Left ventricle myocardium inferior (tissue), 1 donor: ENCODE results near the gene TERT. TPM values are rescaled to one million over a fixed set of nuclear protein-coding genes. Genes with fewer than 3 reads are reported as not detected.
A peak's percentile ranks its signal among the peaks of the same experiment; 100 is the strongest.
"Not testable (repeated sequence)": the region's sequence is repeated elsewhere in the genome, so short reads cannot be mapped to it uniquely, and the experiment has no call there.

Experiments
- DNase-seq: peaks from one replicate; pipeline ENCODE4 v3.0.0-alpha.2; 2020
- H3K27ac ChIP-seq: fragments of 200-600 bp; replicated peaks from 2 replicates; pipeline ENCODE4 v1.8.0; 2021
- H3K27me3 ChIP-seq: fragments of 200-600 bp; 2 replicates; pipeline ENCODE4 v1.8.0; 2021; ENCODE audit warnings: low read depth
- H3K36me3 ChIP-seq: fragments of 200-600 bp; 2 replicates; pipeline ENCODE4 v1.8.0; 2021
- H3K4me1 ChIP-seq: fragments of 200-600 bp; 2 replicates; pipeline ENCODE4 v1.8.0; 2021
- H3K4me3 ChIP-seq: fragments of 200-600 bp; 2 replicates; pipeline ENCODE4 v1.8.0; 2021; ENCODE audit warnings: mild to moderate bottlenecking, moderate library complexity
- H3K9me3 ChIP-seq: fragments of 200-600 bp; replicated peaks from 2 replicates; pipeline ENCODE4 v1.8.0; 2021
- intact Hi-C: fragments of 100-400 bp; cut with micrococcal nuclease; formaldehyde crosslinking; loops from one replicate; pipeline ENCODE4 v1.11.0; 2022
- total RNA-seq: library from RNA; stranded (reverse); fragmentation: NEBNext Ultra II Directional; extraction: Animal tissue kit (Norgen Biotek cat#: 25700); gene quantifications from one replicate; pipeline ENCODE4 v1.2.1, GENCODE V29; 2021
- TF ChIP-seq, protein P1 (sequence below): fragments of 200-600 bp; IDR thresholded peaks from 2 replicates; pipeline ENCODE4 v1.8.0; 2021; ENCODE audit warnings: antibody characterized with exemption, mild to moderate bottlenecking, borderline replicate concordance
- donor health status: DM: no; HTN: yes; CAD: no; lungs with severe emphysema.

The TERT gene
- total RNA-seq, 1 donor from 2014 or later = not detected

DNA sequence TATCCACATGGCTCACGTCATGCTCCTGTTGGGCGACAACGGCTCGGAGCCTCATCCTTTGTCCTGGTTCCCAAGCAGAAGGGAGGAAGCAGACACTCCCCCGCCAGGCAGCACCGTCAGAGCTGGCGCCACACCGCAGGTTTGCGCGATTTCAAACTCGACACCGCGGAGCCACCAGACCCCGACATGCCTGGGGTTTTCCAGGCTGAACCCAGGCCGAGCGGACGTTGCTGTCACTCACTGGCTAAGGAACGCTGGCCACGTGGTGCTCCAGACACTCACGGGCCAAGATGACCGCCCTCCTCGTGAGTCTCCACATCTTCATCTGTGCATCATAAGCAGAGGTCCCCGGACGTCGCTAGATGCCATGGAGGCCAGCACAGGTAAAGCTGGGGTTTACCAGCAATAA is 9.0 kb downstream of the TERT start:
- Histone ChIP-seq H3K27ac (no peak overlapping the region), H3K36me3 (no peaks in the 10 kb centered on the region), H3K4me1 (no peaks in the 10 kb centered on the region), H3K4me3 (no peak overlapping the region), H3K9me3 (peaks cover 10% of the 10 kb centered on the region), H3K27me3 (peaks cover 8% of the 10 kb centered on the region)
- TF ChIP-seq, protein P1, sequence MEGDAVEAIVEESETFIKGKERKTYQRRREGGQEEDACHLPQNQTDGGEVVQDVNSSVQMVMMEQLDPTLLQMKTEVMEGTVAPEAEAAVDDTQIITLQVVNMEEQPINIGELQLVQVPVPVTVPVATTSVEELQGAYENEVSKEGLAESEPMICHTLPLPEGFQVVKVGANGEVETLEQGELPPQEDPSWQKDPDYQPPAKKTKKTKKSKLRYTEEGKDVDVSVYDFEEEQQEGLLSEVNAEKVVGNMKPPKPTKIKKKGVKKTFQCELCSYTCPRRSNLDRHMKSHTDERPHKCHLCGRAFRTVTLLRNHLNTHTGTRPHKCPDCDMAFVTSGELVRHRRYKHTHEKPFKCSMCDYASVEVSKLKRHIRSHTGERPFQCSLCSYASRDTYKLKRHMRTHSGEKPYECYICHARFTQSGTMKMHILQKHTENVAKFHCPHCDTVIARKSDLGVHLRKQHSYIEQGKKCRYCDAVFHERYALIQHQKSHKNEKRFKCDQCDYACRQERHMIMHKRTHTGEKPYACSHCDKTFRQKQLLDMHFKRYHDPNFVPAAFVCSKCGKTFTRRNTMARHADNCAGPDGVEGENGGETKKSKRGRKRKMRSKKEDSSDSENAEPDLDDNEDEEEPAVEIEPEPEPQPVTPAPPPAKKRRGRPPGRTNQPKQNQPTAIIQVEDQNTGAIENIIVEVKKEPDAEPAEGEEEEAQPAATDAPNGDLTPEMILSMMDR = no peak
- intact Hi-C loops = no loop called here
- no peak for DNase-seq

DNA sequence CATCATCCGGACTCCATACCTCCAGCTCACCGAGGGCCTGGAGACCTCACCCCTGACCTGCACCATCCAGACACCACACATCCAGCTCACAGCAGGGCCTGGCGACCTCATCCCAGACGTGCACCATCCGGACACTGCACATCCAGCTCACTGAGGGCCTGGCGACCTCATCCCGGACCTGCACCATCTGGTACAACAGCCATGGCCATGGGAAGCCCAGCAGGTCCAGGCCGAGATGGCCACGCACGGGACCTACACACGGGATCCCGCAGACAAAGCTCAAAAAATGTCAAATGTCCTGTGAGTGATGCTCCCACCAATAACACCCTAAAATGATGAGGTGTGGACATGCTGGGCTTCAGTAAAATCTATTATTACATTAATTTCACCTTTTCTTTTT is 9.7 kb downstream of the TERT start:
- Histone ChIP-seq H3K27ac (no peak overlapping the region), H3K4me3 (no peak overlapping the region), H3K36me3 (no peaks in the 10 kb centered on the region), H3K27me3 (peaks cover 8% of the 10 kb centered on the region), H3K4me1 (no peaks in the 10 kb centered on the region), H3K9me3 (peaks cover 10% of the 10 kb centered on the region)
- TF ChIP-seq, protein P1 = no peak
- intact Hi-C loops = no loop called here
- DNase-seq = no peak

DNA sequence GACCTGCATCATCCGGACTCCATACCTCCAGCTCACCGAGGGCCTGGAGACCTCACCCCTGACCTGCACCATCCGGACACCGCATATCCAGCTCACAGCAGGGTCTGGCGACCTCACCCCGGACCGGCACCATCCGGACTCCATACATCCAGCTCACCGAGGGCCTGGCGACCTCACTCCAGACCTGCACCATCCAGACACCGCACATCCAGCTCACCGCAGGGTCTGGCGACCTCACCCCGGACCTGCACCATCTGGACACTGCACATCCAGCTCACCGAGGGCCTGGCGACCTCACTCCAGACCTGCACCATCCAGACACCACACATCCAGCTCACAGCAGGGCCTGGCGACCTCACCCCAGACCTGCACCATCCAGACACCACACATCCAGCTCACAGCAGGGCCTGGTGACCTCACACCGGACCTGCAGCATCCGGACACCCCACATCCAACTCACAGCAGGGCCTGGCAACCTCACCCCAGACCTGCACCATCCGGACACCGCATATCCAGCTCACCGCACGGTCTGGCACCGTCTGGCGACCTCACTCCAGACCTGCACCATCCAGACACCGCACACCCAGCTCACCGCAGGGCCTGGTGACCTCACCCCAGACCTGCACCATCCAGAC is 10.4 kb downstream of the TERT start:
- H3K36me3 ChIP-seq, DNase-seq, H3K4me1 ChIP-seq, H3K9me3 ChIP-seq, H3K27ac ChIP-seq, H3K27me3 ChIP-seq, H3K4me3 ChIP-seq, intact Hi-C loops: not testable (repeated sequence)

DNA sequence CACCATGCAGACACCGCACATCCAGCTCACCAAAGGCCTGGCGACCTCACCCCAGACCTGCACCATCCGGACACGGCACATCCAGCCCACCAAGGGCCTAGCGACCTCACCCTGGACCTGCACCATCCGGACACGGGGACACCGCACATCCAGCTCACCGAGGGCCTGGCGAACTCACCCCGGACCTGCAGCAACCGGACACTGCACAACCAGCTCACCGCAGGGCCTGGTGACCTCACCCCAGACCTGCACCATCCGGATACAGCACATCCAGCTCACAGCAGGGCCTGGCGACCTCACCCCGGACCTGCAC is 11.2 kb downstream of the TERT start:
- H3K27me3 ChIP-seq, H3K4me1 ChIP-seq, H3K4me3 ChIP-seq, H3K27ac ChIP-seq, H3K36me3 ChIP-seq, intact Hi-C loops, DNase-seq: not testable (repeated sequence)
- peaks cover 13% of the 10 kb centered on the region for H3K9me3 ChIP-seq

DNA sequence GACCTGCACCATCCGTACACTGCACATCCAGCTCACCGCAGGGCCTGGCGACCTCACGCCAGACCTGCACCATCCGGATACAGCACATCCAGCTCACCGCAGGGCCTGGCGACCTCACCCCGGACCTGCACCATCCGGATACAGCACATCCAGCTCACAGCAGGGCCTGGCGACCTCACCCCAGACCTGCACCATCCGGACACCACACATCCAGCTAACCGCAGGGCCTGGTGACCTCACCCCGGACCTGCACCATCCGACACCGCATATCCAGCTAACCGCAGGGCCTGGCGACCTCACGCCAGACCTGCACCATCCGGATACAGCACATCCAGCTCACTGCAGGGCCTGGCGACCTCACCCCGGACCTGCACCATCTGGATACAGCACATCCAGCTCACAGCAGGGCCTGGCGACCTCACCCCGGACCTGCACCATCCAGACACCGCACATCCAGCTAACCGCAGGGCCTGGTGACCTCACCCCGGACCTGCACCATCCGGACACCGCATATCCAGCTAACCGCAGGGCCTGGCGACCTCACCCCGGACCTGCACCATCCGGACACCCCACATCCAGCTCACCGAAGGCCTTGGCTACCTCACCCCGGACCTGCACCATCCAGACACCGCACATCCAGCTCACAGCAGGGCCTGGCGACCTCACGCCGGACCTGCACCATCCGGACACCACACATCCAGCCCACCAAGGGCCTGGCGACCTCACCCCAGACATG is 11.7 kb downstream of the TERT start:
- DNase-seq, H3K36me3 ChIP-seq, H3K4me1 ChIP-seq, H3K4me3 ChIP-seq, intact Hi-C loops, H3K27me3 ChIP-seq, H3K27ac ChIP-seq: not testable (repeated sequence)
- H3K9me3 ChIP-seq = peaks cover 15% of the 10 kb centered on the region

DNA sequence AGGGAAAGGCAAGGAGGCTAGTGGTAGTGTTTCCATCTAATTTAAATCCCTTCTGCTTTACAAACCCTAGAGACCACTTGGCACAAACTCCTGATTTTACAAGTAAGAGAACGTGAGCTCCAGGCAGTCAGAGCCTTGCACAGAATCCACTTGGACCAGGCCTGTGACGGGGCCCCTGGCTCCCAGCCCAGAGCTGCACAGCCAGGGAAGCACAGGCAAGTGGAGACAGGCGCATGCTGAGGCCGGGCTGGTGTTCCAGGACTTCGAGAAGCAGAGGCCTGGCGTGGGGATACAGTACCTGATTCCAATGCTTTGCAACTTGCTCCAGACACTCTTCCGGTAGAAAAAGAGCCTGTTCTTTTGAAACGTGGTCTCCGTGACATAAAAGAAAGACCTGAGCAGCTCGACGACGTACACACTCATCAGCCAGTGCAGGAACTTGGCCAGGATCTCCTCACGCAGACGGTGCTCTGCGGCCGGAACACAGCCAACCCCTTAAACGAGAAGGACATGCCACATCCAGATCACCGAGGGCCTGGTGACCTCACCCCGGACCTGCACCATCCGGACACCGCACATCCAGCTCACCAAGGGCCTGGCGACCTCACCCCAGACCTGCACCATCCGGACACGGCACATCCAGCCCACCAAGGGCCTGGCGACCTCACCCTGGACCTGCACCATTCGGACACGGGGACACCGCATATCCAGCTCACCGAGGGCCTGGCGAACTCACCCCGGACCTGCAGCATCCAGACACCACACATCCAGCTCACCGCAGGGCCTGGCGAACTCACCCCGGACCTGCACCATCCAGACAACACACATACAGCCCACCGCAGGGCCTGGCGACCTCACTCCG is 12.5 kb downstream of the TERT start:
- no peaks in the 10 kb centered on the region for H3K4me1 ChIP-seq
- intact Hi-C loops = no loop called here
- H3K36me3 ChIP-seq = no peaks in the 10 kb centered on the region
- H3K27ac ChIP-seq = no peak overlapping the region
- TF ChIP-seq, protein P1 = no peak
- H3K9me3 ChIP-seq = peaks cover 8% of the 10 kb centered on the region
- no peaks in the 10 kb centered on the region for H3K27me3 ChIP-seq
- DNase-seq = peak; percentile 17
- H3K4me3 ChIP-seq = no peak overlapping the region
